ENCODE data around the gene ZFP90.
A peak's percentile ranks its signal among the peaks of the same experiment; 100 is the strongest.

ZFP90 gene

GRCh38 chr16:68529608-68529930, 9.5 kb upstream of the ZFP90 start:
- Histone ChIP-seq H4K91ac (ENCODE audit: low read depth, low read length, poor library complexity) (no peak overlapping the region), H3K4ac (ENCODE audit: low read length) (peak overlapping the region; percentile 32), H3K23ac (ENCODE audit: low read depth, low read length, poor library complexity) (no peak overlapping the region), H2AK5ac (ENCODE audit: low read depth, low read length) (peak overlapping the region; percentile 20), H3K27me3 (ENCODE audit: control insufficient read depth in 3 of 3, insufficient read depth in 3 of 3, low read depth in 1 of 3, low read length in 3 of 3) (peaks cover 0 to 8% (median 0%) of the 10 kb centered on the region in 3 experiments), H2BK12ac (ENCODE audit: low read length) (no peak overlapping the region), H3K4me1 (ENCODE audit: control insufficient read depth in 2 of 2, insufficient read depth in 1 of 2, low read depth in 1 of 2, low read length in 2 of 2) (peaks cover 0 to 2% of the 10 kb centered on the region in 2 donors), H2BK15ac (ENCODE audit: low read length) (peak overlapping the region; percentile 52), H3K14ac (ENCODE audit: low read length) (no peak overlapping the region), H3K18ac (ENCODE audit: low read length) (peak overlapping the region; percentile 93), H4K8ac (ENCODE audit: low read depth, low read length) (no peak overlapping the region), H3K4me2 (ENCODE audit: insufficient read depth, low read length, poor library complexity, severe bottlenecking) (peak overlapping the region; percentile 96), H2BK5ac (ENCODE audit: low read length) (peak overlapping the region; percentile 45), H2BK120ac (ENCODE audit: low read depth, low read length) (no peak overlapping the region), H3K79me1 (ENCODE audit: low read depth, low read length) (no peaks in the 10 kb centered on the region), H3K36me3 (replicated peaks in 1 of 2; ENCODE audit: control insufficient read depth in 2 of 2, insufficient read depth in 2 of 2, low read length in 2 of 2) (no peaks in the 10 kb centered on the region), H3K4me3 (ENCODE audit: low read length in 2 of 2) (peak overlapping the region; percentile 55 to 65), H3K9me3 (replicated peaks in 1 of 2; ENCODE audit: control insufficient read depth in 2 of 2, insufficient read depth in 1 of 2, low read depth in 1 of 2, low read length in 2 of 2) (peaks cover 3 to 21% of the 10 kb centered on the region in 2 donors), H3K9ac (ENCODE audit: low read depth, low read length, poor library complexity) (peak overlapping the region; percentile 38), H3K27ac (replicated peaks; ENCODE audit: low read length) (no peak overlapping the region), H2AFZ (ENCODE audit: low read length) (peak overlapping the region; percentile 99)
- no CpG with 5 or more reads among the region's 13 CpGs for WGBS, 2 donors (ENCODE audit: extremely low coverage in 2 of 2, insufficient read length in 2 of 2, insufficient replicate concordance in 1 of 2)
- no peak for DNase-seq (ENCODE audit: low spot score)

DNA sequence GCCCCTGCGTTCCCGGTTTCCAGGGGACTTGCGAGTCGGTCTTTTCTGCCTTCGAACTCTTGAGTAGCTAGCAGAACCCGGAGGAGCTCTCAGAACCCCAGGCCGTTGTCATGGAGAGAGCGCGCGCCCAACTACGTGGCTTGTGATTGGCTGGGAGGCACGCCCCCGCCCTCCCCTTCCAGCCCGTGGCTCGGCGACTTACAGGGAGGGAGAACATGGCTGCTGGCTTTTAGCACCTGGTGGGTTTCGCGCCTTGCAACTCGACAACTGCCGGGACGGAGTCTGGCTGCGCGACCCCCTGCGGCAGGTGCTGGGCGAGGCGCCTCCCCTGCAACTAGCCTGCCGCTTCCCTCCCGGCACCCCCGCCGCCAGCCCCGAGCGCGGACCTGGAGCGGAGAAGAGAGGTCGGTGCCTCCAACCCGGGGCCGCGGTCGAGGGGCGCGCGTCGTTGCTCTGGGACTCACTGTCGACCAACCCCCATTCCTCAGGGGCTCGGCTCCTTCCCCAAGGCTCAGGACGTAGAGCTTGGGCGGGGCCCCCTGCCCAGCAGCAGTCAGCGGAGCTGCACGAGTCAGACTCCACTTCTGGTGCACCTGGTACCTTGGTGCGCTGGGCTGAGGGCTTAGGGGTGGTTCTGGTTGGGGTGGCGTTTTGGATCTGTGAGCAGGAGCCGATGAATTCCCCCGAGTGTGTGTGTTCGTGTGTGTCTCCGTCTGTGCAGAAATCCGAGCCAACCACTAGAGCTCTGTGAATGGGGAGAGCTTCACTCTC, 9.0 kb upstream of the ZFP90 start:
- Histone ChIP-seq H4K91ac (ENCODE audit: low read depth, low read length, poor library complexity) (peak overlapping the region; percentile 85), H3K27ac (replicated peaks; ENCODE audit: low read length) (no peak overlapping the region), H3K9ac (ENCODE audit: low read depth, low read length, poor library complexity) (peak overlapping the region; percentile 97), H4K8ac (ENCODE audit: low read depth, low read length) (no peak overlapping the region), H3K4me2 (ENCODE audit: insufficient read depth, low read length, poor library complexity, severe bottlenecking) (peak overlapping the region; percentile 96), H2BK15ac (ENCODE audit: low read length) (peak overlapping the region; percentile 52), H3K4me1 (ENCODE audit: control insufficient read depth in 2 of 2, insufficient read depth in 1 of 2, low read depth in 1 of 2, low read length in 2 of 2) (peaks cover 0 to 2% of the 10 kb centered on the region in 2 donors), H3K9me3 (replicated peaks in 1 of 2; ENCODE audit: control insufficient read depth in 2 of 2, insufficient read depth in 1 of 2, low read depth in 1 of 2, low read length in 2 of 2) (peaks cover 3 to 21% of the 10 kb centered on the region in 2 donors), H3K14ac (ENCODE audit: low read length) (peak overlapping the region; percentile 48), H3K4ac (ENCODE audit: low read length) (no peak overlapping the region), H3K36me3 (replicated peaks in 1 of 2; ENCODE audit: control insufficient read depth in 2 of 2, insufficient read depth in 2 of 2, low read length in 2 of 2) (peaks cover 0 to 2% of the 10 kb centered on the region in 2 donors), H2AFZ (ENCODE audit: low read length) (peak overlapping the region; percentile 99), H3K79me1 (ENCODE audit: low read depth, low read length) (no peaks in the 10 kb centered on the region), H2BK12ac (ENCODE audit: low read length) (no peak overlapping the region), H3K23ac (ENCODE audit: low read depth, low read length, poor library complexity) (peak overlapping the region; percentile 76), H2BK120ac (ENCODE audit: low read depth, low read length) (no peak overlapping the region), H3K4me3 (ENCODE audit: low read length in 2 of 2) (peak overlapping the region; percentile 55 to 81), H2AK5ac (ENCODE audit: low read depth, low read length) (peak overlapping the region; percentile 20), H3K27me3 (ENCODE audit: control insufficient read depth in 3 of 3, insufficient read depth in 3 of 3, low read depth in 1 of 3, low read length in 3 of 3) (peaks cover 0 to 8% (median 0%) of the 10 kb centered on the region in 3 experiments), H3K18ac (ENCODE audit: low read length) (peak overlapping the region; percentile 98), H2BK5ac (ENCODE audit: low read length) (peak overlapping the region; percentile 45)
- peak; percentile 73 for DNase-seq (ENCODE audit: low spot score)
- WGBS, 2 donors (ENCODE audit: extremely low coverage in 2 of 2, insufficient read length in 2 of 2, insufficient replicate concordance in 1 of 2), result no CpG with 5 or more reads among the region's 56 CpGs

- peaks cover 0 to 8% (median 0%) of the 10 kb centered on the region in 3 experiments for H3K27me3 ChIP-seq (ENCODE audit: control insufficient read depth in 3 of 3, insufficient read depth in 3 of 3, low read depth in 1 of 3, low read length in 3 of 3)
- H3K4me1 ChIP-seq (ENCODE audit: control insufficient read depth in 2 of 2, insufficient read depth in 1 of 2, low read depth in 1 of 2, low read length in 2 of 2), result peaks cover 0 to 4% of the 10 kb centered on the region in 2 donors
- H2BK5ac ChIP-seq (ENCODE audit: low read length), result no peak overlapping the region
- H3K4me2 ChIP-seq (ENCODE audit: insufficient read depth, low read length, poor library complexity, severe bottlenecking), result no peak overlapping the region
- H3K23ac ChIP-seq (ENCODE audit: low read depth, low read length, poor library complexity), result no peak overlapping the region
- no CpG with 5 or more reads among the region's 5 CpGs for WGBS, 2 donors (ENCODE audit: extremely low coverage in 2 of 2, insufficient read length in 2 of 2, insufficient replicate concordance in 1 of 2)
- H3K4me3 ChIP-seq (ENCODE audit: low read length in 2 of 2), result no peak overlapping the region
- no peak overlapping the region for H2BK12ac ChIP-seq (ENCODE audit: low read length)
- no peak overlapping the region for H2BK120ac ChIP-seq (ENCODE audit: low read depth, low read length)
- no peaks in the 10 kb centered on the region for H3K79me1 ChIP-seq (ENCODE audit: low read depth, low read length)
- H3K4ac ChIP-seq (ENCODE audit: low read length), result no peak overlapping the region
- H3K9me3 ChIP-seq (replicated peaks in 1 of 2; ENCODE audit: control insufficient read depth in 2 of 2, insufficient read depth in 1 of 2, low read depth in 1 of 2, low read length in 2 of 2), result peaks cover 3 to 29% of the 10 kb centered on the region in 2 donors
- H3K18ac ChIP-seq (ENCODE audit: low read length), result no peak overlapping the region
- peaks cover 3 to 5% of the 10 kb centered on the region in 2 donors for H3K36me3 ChIP-seq (replicated peaks in 1 of 2; ENCODE audit: control insufficient read depth in 2 of 2, insufficient read depth in 2 of 2, low read length in 2 of 2)
- no peak overlapping the region for H4K91ac ChIP-seq (ENCODE audit: low read depth, low read length, poor library complexity)
- no peak overlapping the region for H3K27ac ChIP-seq (replicated peaks; ENCODE audit: low read length)
- H3K9ac ChIP-seq (ENCODE audit: low read depth, low read length, poor library complexity), result no peak overlapping the region
- no peak overlapping the region for H2BK15ac ChIP-seq (ENCODE audit: low read length)
- no peak overlapping the region for H2AFZ ChIP-seq (ENCODE audit: low read length)
- DNase-seq (ENCODE audit: low spot score), result no peak
- H4K8ac ChIP-seq (ENCODE audit: low read depth, low read length), result no peak overlapping the region
- H2AK5ac ChIP-seq (ENCODE audit: low read depth, low read length), result no peak overlapping the region
- H3K14ac ChIP-seq (ENCODE audit: low read length), result no peak overlapping the region
Observed at GRCh38 chr16:68533937-68534336, 5.2 kb upstream of the ZFP90 start.

DNA sequence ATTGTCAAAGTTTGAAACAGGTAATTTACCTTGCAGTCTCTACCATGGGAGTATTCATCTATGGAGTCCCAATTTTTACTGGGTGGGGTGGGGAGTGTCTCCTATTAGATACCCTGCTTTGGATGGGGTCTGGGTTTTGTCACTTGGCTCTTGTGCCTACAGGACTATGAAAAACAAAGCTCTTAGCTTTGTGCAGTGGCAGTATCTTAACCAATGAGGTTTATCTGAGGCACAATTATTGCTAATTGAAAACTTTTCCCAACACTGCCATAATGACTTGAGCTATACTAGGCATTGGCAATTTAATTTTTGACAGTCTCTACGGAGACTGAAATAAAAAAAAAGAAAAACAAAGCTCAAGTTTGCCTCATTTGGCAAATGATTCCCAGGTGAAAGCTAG, 3.8 kb upstream of the ZFP90 start:
- H3K18ac ChIP-seq (ENCODE audit: low read length), result no peak overlapping the region
- H3K27me3 ChIP-seq (ENCODE audit: control insufficient read depth in 3 of 3, insufficient read depth in 3 of 3, low read depth in 1 of 3, low read length in 3 of 3), result peaks cover 0 to 2% (median 0%) of the 10 kb centered on the region in 3 experiments
- H4K8ac ChIP-seq (ENCODE audit: low read depth, low read length), result no peak overlapping the region
- H2BK12ac ChIP-seq (ENCODE audit: low read length), result no peak overlapping the region
- no peak overlapping the region for H2BK15ac ChIP-seq (ENCODE audit: low read length)
- no peak overlapping the region for H3K9ac ChIP-seq (ENCODE audit: low read depth, low read length, poor library complexity)
- H3K9me3 ChIP-seq (replicated peaks in 1 of 2; ENCODE audit: control insufficient read depth in 2 of 2, insufficient read depth in 1 of 2, low read depth in 1 of 2, low read length in 2 of 2), result peaks cover 0 to 21% of the 10 kb centered on the region in 2 donors
- H3K79me1 ChIP-seq (ENCODE audit: low read depth, low read length), result no peaks in the 10 kb centered on the region
- no peak overlapping the region for H3K4ac ChIP-seq (ENCODE audit: low read length)
- H3K27ac ChIP-seq (replicated peaks; ENCODE audit: low read length), result no peak overlapping the region
- H2BK120ac ChIP-seq (ENCODE audit: low read depth, low read length), result no peak overlapping the region
- no CpG with 5 or more reads among the region's 1 CpG for WGBS, 2 donors (ENCODE audit: extremely low coverage in 2 of 2, insufficient read length in 2 of 2, insufficient replicate concordance in 1 of 2)
- H3K4me3 ChIP-seq (ENCODE audit: low read length in 2 of 2), result no peak overlapping the region
- H2AK5ac ChIP-seq (ENCODE audit: low read depth, low read length), result no peak overlapping the region
- peaks cover 2 to 5% of the 10 kb centered on the region in 2 donors for H3K4me1 ChIP-seq (ENCODE audit: control insufficient read depth in 2 of 2, insufficient read depth in 1 of 2, low read depth in 1 of 2, low read length in 2 of 2)
- no peak overlapping the region for H3K23ac ChIP-seq (ENCODE audit: low read depth, low read length, poor library complexity)
- no peak overlapping the region for H4K91ac ChIP-seq (ENCODE audit: low read depth, low read length, poor library complexity)
- H3K36me3 ChIP-seq (replicated peaks in 1 of 2; ENCODE audit: control insufficient read depth in 2 of 2, insufficient read depth in 2 of 2, low read length in 2 of 2), result peaks cover 5% of the 10 kb centered on the region in 2 donors
- H2AFZ ChIP-seq (ENCODE audit: low read length), result no peak overlapping the region
- no peak for DNase-seq (ENCODE audit: low spot score)
- no peak overlapping the region for H2BK5ac ChIP-seq (ENCODE audit: low read length)
- no peak overlapping the region for H3K4me2 ChIP-seq (ENCODE audit: insufficient read depth, low read length, poor library complexity, severe bottlenecking)
- no peak overlapping the region for H3K14ac ChIP-seq (ENCODE audit: low read length)

Measured in neuronal stem cell (in vitro differentiated cells).